Loucy (cell line): Measurements from ENCODE around the gene CCIN.
A peak's percentile ranks its signal among the peaks of the same experiment; 100 is the strongest.

Source experiments
- H2AFZ ChIP-seq: fragments of 200-600 bp; sonication (generic); 2 replicates; pipeline ENCODE4 v1.6.0; 2016; ENCODE audit warnings: antibody characterized with exemption, mild to moderate bottlenecking, low read length, moderate library complexity
- H3F3A ChIP-seq: fragments of 200-600 bp; 2 replicates; pipeline ENCODE4 v1.6.0; 2016; ENCODE audit warnings: antibody characterized with exemption, low read depth, mild to moderate bottlenecking
- H3K27me3 ChIP-seq: fragments of 200-600 bp; sonication (generic); 2 replicates; pipeline ENCODE4 v1.6.1; 2014; ENCODE audit warnings: low read length, mild to moderate bottlenecking; ENCODE audit not compliant: insufficient read depth, poor library complexity, severe bottlenecking
- H3K36me3 ChIP-seq: fragments of 200-600 bp; sonication (generic); 2 replicates; pipeline ENCODE4 v1.6.1; 2016; ENCODE audit warnings: low read length; ENCODE audit not compliant: insufficient read depth
- H3K4me1 ChIP-seq: fragments of 200-600 bp; sonication (generic); 2 replicates; pipeline ENCODE4 v1.5.1; 2014; ENCODE audit warnings: low read length, mild to moderate bottlenecking; ENCODE audit not compliant: insufficient read depth, poor library complexity, severe bottlenecking
- H3K4me2 ChIP-seq: fragments of 200-600 bp; sonication (generic); 2 replicates; pipeline ENCODE4 v1.6.0; 2014; ENCODE audit warnings: antibody characterized with exemption, low read length, low read depth, mild to moderate bottlenecking; ENCODE audit not compliant: poor library complexity, severe bottlenecking
- H3K4me3 ChIP-seq: fragments of 200-600 bp; sonication (generic); 2 replicates; pipeline ENCODE4 v1.5.1; 2014; ENCODE audit warnings: low read length, mild to moderate bottlenecking, mixed read lengths; ENCODE audit not compliant: poor library complexity, severe bottlenecking
- H3K79me2 ChIP-seq: fragments of 200-600 bp; sonication (generic); 2 replicates; pipeline ENCODE4 v1.6.1; 2014; ENCODE audit warnings: low read length; ENCODE audit not compliant: insufficient read depth
- H3K9ac ChIP-seq: fragments of 200-600 bp; sonication (generic); 2 replicates; pipeline ENCODE4 v1.6.0; 2014; ENCODE audit warnings: mild to moderate bottlenecking, low read depth, low read length, moderate library complexity; ENCODE audit not compliant: poor library complexity, severe bottlenecking
- H3K9me2 ChIP-seq: fragments of 200-600 bp; sonication (generic); replicated peaks from 2 replicates; pipeline ENCODE4 v1.6.1; 2016; ENCODE audit warnings: low read depth, low read length, mixed read lengths
- H3K9me3 ChIP-seq: fragments of 200-600 bp; sonication (generic); 2 replicates; pipeline ENCODE4 v1.6.1; 2014; ENCODE audit warnings: mild to moderate bottlenecking, antibody characterized with exemption, low read length, low read depth; ENCODE audit not compliant: insufficient read depth
- H4K20me1 ChIP-seq: fragments of 200-600 bp; sonication (generic); 2 replicates; pipeline ENCODE4 v1.6.0; 2014; ENCODE audit warnings: antibody characterized with exemption, low read length, mild to moderate bottlenecking; ENCODE audit not compliant: insufficient read depth, poor library complexity, severe bottlenecking
- CTCF ChIP-seq: fragments of 200-600 bp; sonication (generic); conservative IDR thresholded peaks from 2 replicates; pipeline ENCODE4 v1.5.1; 2014; ENCODE audit warnings: mild to moderate bottlenecking, antibody characterized with exemption, low read length
- EZH2phosphoT487 ChIP-seq: fragments of 200-600 bp; IDR thresholded peaks from 2 replicates; pipeline ENCODE4 v1.6.1; 2018; ENCODE audit warnings: antibody characterized with exemption, mild to moderate bottlenecking, moderate library complexity, borderline replicate concordance

CCIN gene

DNA sequence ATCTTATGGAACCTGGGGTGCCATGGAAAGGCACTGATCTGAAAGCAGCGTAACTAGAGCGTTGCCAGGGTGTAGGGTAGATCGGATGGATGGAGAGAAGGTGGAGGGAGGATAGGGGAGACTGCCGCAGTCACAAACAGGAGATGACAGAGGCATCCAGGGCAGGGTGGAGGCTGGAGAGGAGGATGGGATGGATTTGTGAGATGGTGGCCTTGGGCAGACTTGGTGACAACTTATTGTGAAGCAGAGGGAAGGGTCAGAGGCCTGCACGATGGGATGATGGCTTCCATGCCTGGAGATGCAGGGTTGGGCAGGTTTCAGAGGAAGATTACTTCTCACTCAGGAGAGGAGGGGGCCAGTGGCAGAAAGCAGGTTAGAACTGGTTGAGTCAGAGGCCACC, 30.3 kb upstream of the CCIN start:
- H3K36me3 ChIP-seq = no peaks in the 10 kb centered on the region
- H3K27me3 ChIP-seq = no peaks in the 10 kb centered on the region
- H3K4me1 ChIP-seq = peaks cover 72% of the 10 kb centered on the region
- no peaks in the 10 kb centered on the region for H3F3A ChIP-seq
- peaks cover 67% of the 10 kb centered on the region for H3K79me2 ChIP-seq
- TF ChIP-seq CTCF = no peak
- TF ChIP-seq EZH2phosphoT487 = no peak
- no peaks in the 10 kb centered on the region for H3K9me3 ChIP-seq
- no peak overlapping the region for H3K4me3 ChIP-seq
- H3K9me2 ChIP-seq = no peaks in the 10 kb centered on the region
- peak overlapping the region; percentile 41 for H3K9ac ChIP-seq
- peaks cover 9% of the 10 kb centered on the region for H4K20me1 ChIP-seq
- no peak overlapping the region for H2AFZ ChIP-seq
- H3K4me2 ChIP-seq = peak overlapping the region; percentile 90

GRCh38 chr9:36140086-36141084, 28.8 kb upstream of the CCIN start:
- no peaks in the 10 kb centered on the region for H3K9me3 ChIP-seq
- peak overlapping the region; percentile 90 for H3K4me2 ChIP-seq
- no peak overlapping the region for H2AFZ ChIP-seq
- peaks cover 9% of the 10 kb centered on the region for H4K20me1 ChIP-seq
- peak overlapping the region; percentile 41 for H3K9ac ChIP-seq
- no peaks in the 10 kb centered on the region for H3K27me3 ChIP-seq
- H3K4me1 ChIP-seq = peaks cover 87% of the 10 kb centered on the region
- H3K4me3 ChIP-seq = peak overlapping the region; percentile 57
- no peaks in the 10 kb centered on the region for H3F3A ChIP-seq
- no peaks in the 10 kb centered on the region for H3K9me2 ChIP-seq
- H3K79me2 ChIP-seq = peaks cover 75% of the 10 kb centered on the region
- no peak for TF ChIP-seq EZH2phosphoT487
- no peak for TF ChIP-seq CTCF
- H3K36me3 ChIP-seq = no peaks in the 10 kb centered on the region

- no peaks in the 10 kb centered on the region for H3K36me3 ChIP-seq
- peaks cover 85% of the 10 kb centered on the region for H3K4me1 ChIP-seq
- H3K9me2 ChIP-seq = no peaks in the 10 kb centered on the region
- peaks cover 9% of the 10 kb centered on the region for H4K20me1 ChIP-seq
- peak overlapping the region; percentile 90 for H3K4me2 ChIP-seq
- H2AFZ ChIP-seq = no peak overlapping the region
- no peaks in the 10 kb centered on the region for H3F3A ChIP-seq
- H3K9me3 ChIP-seq = no peaks in the 10 kb centered on the region
- H3K79me2 ChIP-seq = peaks cover 75% of the 10 kb centered on the region
- H3K27me3 ChIP-seq = no peaks in the 10 kb centered on the region
- H3K9ac ChIP-seq = peak overlapping the region; percentile 41
- no peak for TF ChIP-seq EZH2phosphoT487
- TF ChIP-seq CTCF = 0 out of 2 replicates have a peak, but pooled peaks have one; percentile 23
- no peak overlapping the region for H3K4me3 ChIP-seq
Measured at GRCh38 chr9:36141288-36141687, 27.9 kb upstream of the CCIN start.
